AG04450 (cell line): Measurements from ENCODE around the gene MRPL48. TPM values are rescaled to one million over a fixed set of nuclear protein-coding genes. Genes with fewer than 3 reads are reported as not detected.

Experiments
- CTCF ChIA-PET: fragments of 300-600, 350-600 bp; formaldehyde crosslinking; extraction: SDS; loops from one replicate; lab custom pipeline; 2022; ENCODE audit warnings: antibody characterized with exemption, inconsistent platforms; lab: Charles Lee
- POLR2A ChIA-PET: fragments of 350-600 bp; formaldehyde crosslinking; extraction: SDS; loops from one replicate; lab custom pipeline; 2021; ENCODE audit warnings: antibody characterized with exemption, inconsistent platforms; lab: Yijun Ruan, JAX
- DNase-seq: peaks from one replicate; pipeline ENCODE4 v3.0.0-alpha.2; 2011; ENCODE audit warnings: low read depth, low spot score
- H3K27ac ChIP-seq: one replicate; pipeline ENCODE4 v1.5.1; 2012; ENCODE audit warnings: low read depth, low read length, control low read depth
- H3K27me3 ChIP-seq: one replicate; pipeline ENCODE4 v1.6.0; 2012; ENCODE audit warnings: low read length; ENCODE audit not compliant: control insufficient read depth, insufficient read depth
- H3K4me3 ChIP-seq: 2 replicates; pipeline ENCODE4 v1.5.1; 2011; ENCODE audit warnings: mild to moderate bottlenecking, low read depth, low read length, control low read depth
- H3K9me3 ChIP-seq: 2 replicates; pipeline ENCODE4 v1.5.1; 2012; ENCODE audit warnings: low read length; ENCODE audit not compliant: control insufficient read depth, insufficient read depth
- polyA minus RNA-seq: library from RNA; depleted of rRNA, polyadenylated mRNA; stranded (reverse); fragments of >200 nt; gene quantifications from 2 replicates; pipeline ENCODE4 v1.2.3, GENCODE V29; 2011; rRNA and poly(A)+ RNA removed
- polyA plus RNA-seq: library from polyadenylated mRNA; depleted of rRNA; stranded (reverse); fragments of >200 nt; gene quantifications from 2 replicates; pipeline ENCODE4 v1.2.3, GENCODE V29; 2011; rRNA removed
- TF ChIP-seq, protein P1 (sequence below): IDR thresholded peaks from 2 replicates; pipeline ENCODE4 v1.5.1; 2011; ENCODE audit warnings: low read depth, low read length, control low read depth, inconsistent platforms

Gene MRPL48
- 57.9 and 65.7 TPM in 2 replicates for polyA plus RNA-seq
- polyA minus RNA-seq = 10.7 and 13.9 TPM in 2 replicates

- H3K27me3 ChIP-seq = no peaks in the 10 kb centered on the region
- CTCF ChIA-PET = interaction anchor here (0.7 kb wide), 1 partner anchor 309 kb away, joined by 4 read pairs; no protein-coding TSS in a partner anchor
- H3K9me3 ChIP-seq = no peaks in the 10 kb centered on the region
- TF ChIP-seq, protein P1, sequence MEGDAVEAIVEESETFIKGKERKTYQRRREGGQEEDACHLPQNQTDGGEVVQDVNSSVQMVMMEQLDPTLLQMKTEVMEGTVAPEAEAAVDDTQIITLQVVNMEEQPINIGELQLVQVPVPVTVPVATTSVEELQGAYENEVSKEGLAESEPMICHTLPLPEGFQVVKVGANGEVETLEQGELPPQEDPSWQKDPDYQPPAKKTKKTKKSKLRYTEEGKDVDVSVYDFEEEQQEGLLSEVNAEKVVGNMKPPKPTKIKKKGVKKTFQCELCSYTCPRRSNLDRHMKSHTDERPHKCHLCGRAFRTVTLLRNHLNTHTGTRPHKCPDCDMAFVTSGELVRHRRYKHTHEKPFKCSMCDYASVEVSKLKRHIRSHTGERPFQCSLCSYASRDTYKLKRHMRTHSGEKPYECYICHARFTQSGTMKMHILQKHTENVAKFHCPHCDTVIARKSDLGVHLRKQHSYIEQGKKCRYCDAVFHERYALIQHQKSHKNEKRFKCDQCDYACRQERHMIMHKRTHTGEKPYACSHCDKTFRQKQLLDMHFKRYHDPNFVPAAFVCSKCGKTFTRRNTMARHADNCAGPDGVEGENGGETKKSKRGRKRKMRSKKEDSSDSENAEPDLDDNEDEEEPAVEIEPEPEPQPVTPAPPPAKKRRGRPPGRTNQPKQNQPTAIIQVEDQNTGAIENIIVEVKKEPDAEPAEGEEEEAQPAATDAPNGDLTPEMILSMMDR = no peak
- peak within 1 kb of the TSS; percentile 89 for H3K27ac ChIP-seq
- peak; percentile 84 for DNase-seq
- POLR2A ChIA-PET = interaction anchor here (0.5 to 2.2 kb wide), 15 partner anchors 9 to 1437 kb away, joined by 3 to 29 read pairs (median 5); partner anchors contain the start of genes C2CD3, PPME1 and RAB6A
- peak within 1 kb of the TSS; percentile 93 for H3K4me3 ChIP-seq
Observed at GRCh38 chr11:73787643-73788558, at the start of gene MRPL48. TSS of gene MRPL48 (plus strand) at chr11:73787874. CDS start at chr11:73787972, 98 bp downstream.

GRCh38 chr11:73743045-73743444 is 44.6 kb upstream of the MRPL48 start:
- Histone ChIP-seq H3K4me3 (no peak overlapping the region), H3K9me3 (no peaks in the 10 kb centered on the region), H3K27me3 (no peaks in the 10 kb centered on the region), H3K27ac (no peak overlapping the region)
- POLR2A ChIA-PET = no interaction called here
- DNase-seq = no peak
- TF ChIP-seq, protein P1 = no peak
- CTCF ChIA-PET = interaction anchor here (0.6 kb wide), 1 partner anchor 82 kb away, joined by 3 read pairs; no protein-coding TSS in a partner anchor

GRCh38 chr11:73746701-73747100 is 41.0 kb upstream of the MRPL48 start:
- CTCF ChIA-PET = no interaction called here
- H3K9me3 ChIP-seq = no peaks in the 10 kb centered on the region
- POLR2A ChIA-PET = no interaction called here
- H3K4me3 ChIP-seq = no peak overlapping the region
- H3K27me3 ChIP-seq = no peaks in the 10 kb centered on the region
- no peak for DNase-seq
- no peak overlapping the region for H3K27ac ChIP-seq
- TF ChIP-seq, protein P1 = no peak

DNA sequence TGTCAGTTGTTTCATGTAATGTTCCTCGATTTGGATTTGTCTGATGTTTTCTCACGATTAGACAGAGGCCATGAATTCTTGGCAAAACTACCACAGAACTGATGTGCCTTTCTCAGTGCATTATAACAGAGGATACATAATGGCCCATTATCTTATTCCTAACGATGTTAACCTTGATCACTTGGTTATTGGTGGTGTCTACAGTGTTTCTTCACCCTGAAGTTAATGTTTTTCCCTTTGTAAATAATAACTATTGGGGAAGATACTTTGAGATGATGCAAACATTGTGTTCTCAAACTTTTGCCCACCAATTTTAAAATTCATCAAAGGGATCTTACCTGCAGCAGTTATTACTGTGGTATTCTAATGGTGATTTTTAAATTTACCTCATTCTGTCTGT is 39.9 kb upstream of the MRPL48 start:
- ChIA-PET POLR2A (no interaction called here), CTCF (no interaction called here)

More for the DNA sequence above, 39.9 kb upstream of the MRPL48 start:
- TF ChIP-seq, protein P1 = no peak
- H3K27ac ChIP-seq = no peak overlapping the region
- no peak overlapping the region for H3K4me3 ChIP-seq
- no peaks in the 10 kb centered on the region for H3K27me3 ChIP-seq
- no peaks in the 10 kb centered on the region for H3K9me3 ChIP-seq
- no peak for DNase-seq
